DMS153 (cell line): ENCODE results near the gene CYTH3.

Source experiments
- DNase-seq: peaks from one replicate; lab custom pipeline; 2025; lab: John Stamatoyannopoulos, UW

Gene CYTH3

GRCh38 chr7:6167587-6168476, 104.6 kb downstream of the CYTH3 start:
- DNase-seq: no peak

GRCh38 chr7:6167004-6167551, 105.3 kb downstream of the CYTH3 start:
- DNase-seq: no peak

GRCh38 chr7:6166443-6166891, 106.0 kb downstream of the CYTH3 start:
- peak; percentile 44 for DNase-seq

- no peak for DNase-seq
Measured at GRCh38 chr7:6165521-6166320, 106.7 kb downstream of the CYTH3 start.

GRCh38 chr7:6165075-6165474, 107.3 kb downstream of the CYTH3 start:
- no peak for DNase-seq

GRCh38 chr7:6164491-6164890, 107.9 kb downstream of the CYTH3 start:
- no peak for DNase-seq

- DNase-seq: no peak
Measured at GRCh38 chr7:6164010-6164409, 108.4 kb downstream of the CYTH3 start.

GRCh38 chr7:6163402-6163801, 109.0 kb downstream of the CYTH3 start:
- no peak for DNase-seq

- no peak for DNase-seq
Measured at GRCh38 chr7:6162650-6163366, 109.6 kb downstream of the CYTH3 start.

GRCh38 chr7:6162331-6162620, 110.1 kb downstream of the CYTH3 start:
- no peak for DNase-seq

GRCh38 chr7:6161463-6162330, 110.7 kb downstream of the CYTH3 start:
- no peak for DNase-seq

- no peak for DNase-seq
Measured at GRCh38 chr7:6160191-6160623, 112.2 kb downstream of the CYTH3 start.

GRCh38 chr7:6159524-6160031, 112.8 kb downstream of the CYTH3 start:
- DNase-seq: no peak

- DNase-seq: no peak
Measured at GRCh38 chr7:6159097-6159483, 113.3 kb downstream of the CYTH3 start.

GRCh38 chr7:6158424-6159096, 113.9 kb downstream of the CYTH3 start:
- no peak for DNase-seq

GRCh38 chr7:6157685-6158423, 114.6 kb downstream of the CYTH3 start:
- no peak for DNase-seq

GRCh38 chr7:6156734-6157133, 115.7 kb downstream of the CYTH3 start:
- DNase-seq: no peak

- DNase-seq: no peak
Measured at GRCh38 chr7:6155596-6155995, 116.8 kb downstream of the CYTH3 start.

GRCh38 chr7:6154542-6155404, 117.7 kb downstream of the CYTH3 start:
- DNase-seq: no peak
